ENCODE results near the gene C13orf46.
"Not testable (repeated sequence)": the region's sequence is repeated elsewhere in the genome, so short reads cannot be mapped to it uniquely, and the experiment has no call there.

The C13orf46 gene

DNA sequence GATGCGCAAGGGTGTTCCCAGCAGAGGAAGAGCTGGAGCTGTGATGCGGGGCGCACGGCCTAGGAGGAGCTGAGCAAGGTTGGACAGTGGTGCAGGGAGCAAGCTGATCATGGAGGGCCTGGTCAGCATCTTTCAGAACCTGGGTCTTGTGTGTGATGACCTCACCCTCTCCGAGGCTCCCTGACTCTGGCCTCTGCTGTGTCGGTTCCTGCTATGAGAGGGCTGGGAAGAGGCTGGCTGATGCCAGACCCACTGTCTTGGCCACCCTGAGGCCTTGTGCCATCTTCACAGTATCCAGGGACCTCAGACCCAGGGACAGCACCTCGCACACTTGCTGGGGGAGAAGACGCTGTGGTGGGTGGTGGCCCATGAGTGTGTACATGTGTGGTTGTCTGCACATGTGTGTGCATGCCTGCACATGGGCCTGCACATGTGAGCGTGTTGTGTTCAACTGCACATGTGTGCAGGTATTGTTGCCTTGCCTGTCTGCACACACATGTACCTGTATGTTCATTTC lies 16.5 kb upstream of the C13orf46 start:
- TF ChIP-seq CTCF (IDR thresholded peaks at IDR 0.05; ENCODE audit: low read depth, low read length, missing control alignments): no peak
- no peak overlapping the region for H3K4me3 ChIP-seq (ENCODE audit: low read depth, low read length)
- no peak for DNase-seq (ENCODE audit: low read depth)

GRCh38 chr13:113989585-113990300 lies 15.9 kb upstream of the C13orf46 start:
- no peak for DNase-seq (ENCODE audit: low read depth)
- no peak for TF ChIP-seq CTCF (IDR thresholded peaks at IDR 0.05; ENCODE audit: low read depth, low read length, missing control alignments)
- no peak overlapping the region for H3K4me3 ChIP-seq (ENCODE audit: low read depth, low read length)

DNA sequence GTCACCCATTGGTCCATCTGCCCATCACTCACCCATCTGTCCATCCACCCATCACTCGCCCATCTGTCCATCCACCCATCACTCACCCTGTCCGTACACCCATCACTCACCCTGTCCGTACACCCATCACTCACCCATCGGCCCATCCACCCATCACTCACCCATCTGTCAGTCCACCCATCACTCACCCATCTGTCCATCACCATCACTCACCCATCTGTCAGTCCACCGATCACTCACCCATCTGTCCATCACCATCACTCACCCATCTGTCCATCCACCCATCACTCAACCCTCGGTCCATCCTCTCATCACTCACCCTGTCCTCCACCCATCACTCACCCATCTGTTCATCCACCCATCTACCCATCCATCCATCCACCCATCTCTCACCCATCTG lies 15.0 kb upstream of the C13orf46 start:
- H3K4me3 ChIP-seq (ENCODE audit: low read depth, low read length); DNase-seq (ENCODE audit: low read depth): not testable (repeated sequence)

- no peak overlapping the region for H3K4me3 ChIP-seq (ENCODE audit: low read depth, low read length)
- no peak for TF ChIP-seq CTCF (IDR thresholded peaks at IDR 0.05; ENCODE audit: low read depth, low read length, missing control alignments)
- DNase-seq (ENCODE audit: low read depth): no peak
Observed at GRCh38 chr13:113982296-113982661, 8.4 kb upstream of the C13orf46 start.

DNA sequence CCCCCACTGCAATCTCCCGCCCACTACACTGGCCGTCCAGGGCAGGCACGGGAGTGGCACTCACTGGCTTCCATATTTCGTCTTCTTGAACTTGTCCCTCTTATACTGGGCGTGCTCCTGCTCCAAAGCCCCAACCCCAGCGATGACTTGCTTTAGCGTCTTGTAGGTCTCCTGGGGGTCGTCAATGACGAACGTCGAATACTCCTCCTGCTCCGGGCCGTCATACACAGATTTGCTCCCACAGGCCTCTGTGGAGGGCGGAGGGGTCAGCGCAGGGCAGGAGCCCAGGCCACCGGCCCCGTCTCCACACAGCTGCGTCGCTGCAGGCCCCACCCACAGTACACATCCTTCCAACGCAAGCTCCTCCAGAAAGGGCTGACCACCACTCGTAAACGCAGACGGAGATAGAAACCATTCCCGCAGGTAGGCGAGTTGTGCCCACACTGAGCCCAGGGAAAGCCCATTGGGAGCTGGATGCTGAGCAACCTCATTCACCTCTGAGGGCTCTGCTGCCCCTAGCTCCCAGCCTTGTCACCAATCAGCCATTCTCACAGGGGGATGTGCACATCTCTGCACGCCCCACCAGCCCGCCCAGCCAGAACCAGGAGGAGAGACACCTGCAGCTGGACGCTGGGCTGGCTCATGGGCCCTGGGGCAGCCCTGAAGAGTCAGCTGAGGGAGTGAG lies 7.9 kb upstream of the C13orf46 start:
- no peak for TF ChIP-seq CTCF (IDR thresholded peaks at IDR 0.05; ENCODE audit: low read depth, low read length, missing control alignments)
- H3K4me3 ChIP-seq (ENCODE audit: low read depth, low read length): no peak overlapping the region
- no peak for DNase-seq (ENCODE audit: low read depth)

GRCh38 chr13:113981194-113981605 lies 7.3 kb upstream of the C13orf46 start:
- no peak for DNase-seq (ENCODE audit: low read depth)
- no peak overlapping the region for H3K4me3 ChIP-seq (ENCODE audit: low read depth, low read length)
- TF ChIP-seq CTCF (IDR thresholded peaks at IDR 0.05; ENCODE audit: low read depth, low read length, missing control alignments): no peak

DNA sequence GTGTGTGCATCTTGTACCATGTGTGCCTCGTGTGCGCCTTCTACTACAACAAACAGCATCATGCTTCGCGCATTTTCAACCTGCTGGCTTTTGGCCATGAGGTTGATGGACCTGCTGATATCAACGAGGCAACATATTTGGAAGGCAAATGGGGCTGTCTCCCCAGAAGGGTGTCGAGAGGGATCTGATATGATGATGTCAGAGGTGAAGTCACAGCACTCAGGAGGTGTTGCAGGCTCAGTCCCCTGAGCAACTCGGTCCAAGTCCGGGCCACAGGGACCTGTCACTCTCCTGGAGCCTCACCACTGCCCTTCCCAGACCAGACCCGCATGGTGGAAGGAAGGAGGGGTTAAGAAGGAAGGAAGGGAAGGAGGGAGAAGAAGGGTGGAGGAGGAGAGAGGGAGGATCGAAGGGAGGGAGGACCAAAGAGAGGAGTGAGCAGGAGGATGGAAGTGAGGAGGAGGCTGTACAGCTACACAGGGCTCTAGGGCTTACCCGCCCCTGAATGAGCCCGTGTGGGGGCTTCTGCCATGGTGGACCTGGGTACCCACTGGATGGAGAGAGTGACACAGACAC lies 6.7 kb upstream of the C13orf46 start:
- no peak for TF ChIP-seq CTCF (IDR thresholded peaks at IDR 0.05; ENCODE audit: low read depth, low read length, missing control alignments)
- DNase-seq (ENCODE audit: low read depth): no peak
- H3K4me3 ChIP-seq (ENCODE audit: low read depth, low read length): no peak overlapping the region
